GM18870 (cell line): ENCODE measurements around the gene PRKAA2.
"Not testable (repeated sequence)": the region's sequence is repeated elsewhere in the genome, so short reads cannot be mapped to it uniquely, and the experiment has no call there.

ENCODE experiments used
- ATAC-seq: cut with Tn5 transposase; IDR thresholded peaks from one replicate; pipeline ENCODE4 v1.9.1; 2021; ENCODE audit warnings: moderate library complexity; ENCODE audit not compliant: unreplicated experiment

The PRKAA2 gene

DNA sequence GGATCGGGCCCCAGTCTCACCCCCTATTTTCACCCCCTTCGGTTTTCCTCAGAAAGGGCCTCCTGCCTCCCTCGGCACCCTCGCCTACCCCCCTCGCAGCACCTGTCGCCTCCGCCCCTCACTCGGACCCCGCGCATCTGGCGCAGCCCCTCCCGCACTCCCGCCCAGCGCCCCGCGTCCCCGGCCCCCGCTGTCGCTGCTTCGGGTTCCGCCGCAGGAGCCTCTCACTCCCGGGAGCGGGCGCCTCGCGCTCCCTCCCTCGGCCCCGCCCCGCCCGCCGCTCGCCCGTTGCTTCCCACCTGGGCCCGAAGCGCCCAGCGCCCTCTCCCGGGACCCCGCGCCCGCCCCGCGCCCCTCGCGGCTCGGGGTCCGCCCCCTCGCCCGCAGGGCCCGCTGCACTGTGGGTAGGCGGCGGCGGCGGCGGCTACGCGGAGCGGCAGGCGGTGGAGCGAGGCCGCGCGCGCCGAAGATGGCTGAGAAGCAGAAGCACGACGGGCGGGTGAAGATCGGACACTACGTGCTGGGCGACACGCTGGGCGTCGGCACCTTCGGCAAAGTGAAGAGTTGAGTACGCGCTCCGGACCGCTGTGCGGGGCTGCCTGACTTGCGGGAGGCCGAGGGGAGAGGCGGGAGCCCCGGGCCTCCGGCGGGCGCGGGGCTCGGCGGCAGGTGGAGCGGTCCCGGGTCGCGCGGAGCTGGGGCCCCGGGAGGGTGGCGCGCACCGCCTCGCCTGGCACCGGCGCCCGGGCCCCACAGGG is at the start of gene PRKAA2:
PRKAA2 (plus strand) TSS at position 396 of the 758 bp plus-strand sequence; CDS start at position 470, 74 bp downstream.
- no peak for ATAC-seq

DNA sequence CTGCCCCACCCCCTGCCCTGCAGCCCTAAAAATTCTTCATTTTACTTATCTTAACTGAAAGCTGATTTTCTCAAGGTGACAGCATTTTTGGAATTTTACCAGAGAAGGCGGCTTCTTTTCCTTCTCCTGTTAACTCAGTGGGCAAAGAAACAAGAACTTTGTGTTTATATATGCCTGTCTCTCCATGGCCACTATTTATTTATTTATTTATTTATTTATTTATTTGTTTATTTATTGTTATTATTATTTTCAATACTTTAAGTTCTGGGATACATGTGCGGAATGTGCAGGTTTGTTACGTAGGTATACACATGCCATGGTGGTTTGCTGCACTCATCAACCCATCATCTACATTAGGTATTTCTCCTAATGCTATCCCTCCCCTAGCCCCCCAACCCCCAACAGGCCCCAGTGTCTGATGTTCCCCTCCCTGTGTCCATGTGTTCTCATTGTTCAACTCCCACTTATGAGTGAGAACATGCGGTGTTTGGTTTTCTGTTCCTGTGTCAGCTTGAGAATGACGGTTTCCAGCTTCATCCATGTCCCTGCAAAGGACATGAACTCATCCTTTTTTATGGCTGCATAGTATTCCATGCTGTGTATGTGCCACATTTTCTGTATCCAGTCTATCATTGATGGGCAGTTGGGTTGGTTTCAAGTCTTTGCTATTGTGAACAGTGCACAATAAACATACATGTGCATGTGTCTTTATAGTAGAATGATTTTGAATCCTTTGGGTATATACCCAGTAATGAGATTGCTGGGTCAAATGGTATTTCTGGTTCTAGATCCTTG is 49.5 kb upstream of the PRKAA2 start:
- not testable (repeated sequence) for ATAC-seq

DNA sequence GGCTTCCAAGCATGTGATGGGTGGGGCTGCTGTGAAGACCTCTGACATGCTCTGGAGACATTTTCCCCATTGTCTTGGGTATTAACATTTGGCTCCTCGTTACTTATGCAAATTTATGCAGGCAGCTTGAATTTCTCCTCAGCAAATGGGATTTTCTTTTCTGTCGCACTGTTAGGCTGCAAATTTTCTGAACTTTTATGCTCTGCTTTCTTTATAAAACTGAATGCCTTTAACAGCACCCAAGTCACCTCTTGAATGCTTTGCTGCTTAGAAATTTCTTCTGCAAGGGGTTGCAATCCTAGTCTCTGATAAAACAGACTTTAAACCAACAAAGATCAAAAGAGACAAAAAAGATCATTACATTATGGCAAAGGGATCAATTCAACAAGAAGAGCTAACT is 35.0 kb upstream of the PRKAA2 start:
- ATAC-seq, result not testable (repeated sequence)

DNA sequence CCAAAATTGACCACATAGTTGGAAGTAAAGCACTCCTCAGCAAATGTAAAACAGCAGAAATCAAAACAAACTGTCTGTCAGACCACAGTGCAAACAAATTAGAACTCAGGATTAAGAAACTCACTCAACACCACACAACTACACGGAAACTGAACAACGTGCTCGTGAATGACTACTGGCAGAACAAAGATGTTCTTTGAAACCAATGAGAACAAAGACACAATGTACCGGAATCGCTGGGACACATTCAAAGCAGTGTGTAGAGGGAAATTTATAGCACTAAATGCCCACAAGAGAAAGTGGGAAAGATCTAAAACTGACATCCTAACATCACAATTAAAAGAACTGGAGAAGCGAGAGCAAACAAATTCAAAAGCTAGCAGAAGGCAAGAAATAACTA is 34.3 kb upstream of the PRKAA2 start:
- not testable (repeated sequence) for ATAC-seq

DNA sequence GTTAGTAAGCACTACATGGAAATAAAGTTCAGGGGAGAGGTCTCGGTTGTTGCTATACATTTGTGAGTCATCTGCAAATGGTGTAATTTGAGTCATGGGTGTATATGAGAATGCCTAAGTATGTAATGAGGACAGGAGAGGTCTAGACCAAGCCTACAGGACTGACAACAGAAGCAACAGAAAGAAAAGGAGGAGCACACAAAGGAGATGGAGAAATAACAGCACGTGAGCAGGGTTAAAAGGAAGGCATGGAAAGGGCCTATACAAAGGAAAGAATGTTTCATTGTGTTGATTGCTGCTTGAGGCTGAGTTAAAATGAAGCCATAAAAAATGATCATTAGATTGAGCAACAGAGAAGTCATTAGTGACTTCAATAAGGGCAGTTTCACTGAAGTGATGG is 28.0 kb upstream of the PRKAA2 start:
- ATAC-seq, result no peak

DNA sequence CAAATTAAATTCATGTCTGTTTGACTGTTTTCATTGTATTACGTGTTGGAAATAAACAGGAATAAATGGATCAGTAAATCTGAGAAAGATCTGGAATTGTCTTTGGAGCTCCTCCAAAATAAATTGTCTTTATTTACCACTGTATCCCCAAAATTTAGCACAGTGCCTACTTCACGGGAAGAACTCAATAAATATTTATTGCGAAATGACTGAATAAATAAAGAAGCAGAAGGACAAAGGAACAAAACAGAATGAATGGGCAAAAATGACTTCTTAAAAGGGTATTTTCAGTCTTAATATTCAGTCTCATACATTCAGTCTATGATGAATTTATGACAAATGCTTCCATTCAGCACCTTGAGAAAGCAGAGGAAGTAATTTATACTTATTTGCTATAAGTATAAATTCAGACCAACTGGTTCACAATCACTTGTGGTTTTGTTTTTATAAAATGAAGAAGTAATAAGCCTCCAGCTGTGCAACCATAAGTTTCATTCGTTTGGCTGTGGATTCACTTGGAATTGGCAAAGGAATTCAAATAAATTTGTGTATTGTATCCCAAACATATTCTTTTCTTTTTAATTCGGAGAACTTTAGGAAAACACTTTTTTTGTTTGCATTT is 19.2 kb upstream of the PRKAA2 start:
- ATAC-seq, result no peak

DNA sequence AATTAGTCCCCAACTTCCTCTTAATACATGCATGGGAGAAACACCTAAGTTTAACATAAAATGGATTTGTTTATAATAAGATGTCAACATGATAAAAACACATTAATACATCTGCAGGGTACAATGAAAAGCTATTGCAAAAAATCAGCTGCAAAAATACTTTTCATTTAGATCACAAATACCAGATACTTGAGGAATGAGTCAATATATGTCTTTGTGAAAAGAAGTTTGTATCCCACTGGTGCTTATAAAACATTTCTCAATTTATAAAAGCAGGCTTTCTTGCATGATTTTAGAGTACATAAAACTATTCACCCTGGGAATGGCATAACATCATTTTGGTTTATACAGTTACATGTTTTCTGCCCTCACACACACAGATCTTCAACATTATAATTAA is 18.6 kb upstream of the PRKAA2 start:
- no peak for ATAC-seq

DNA sequence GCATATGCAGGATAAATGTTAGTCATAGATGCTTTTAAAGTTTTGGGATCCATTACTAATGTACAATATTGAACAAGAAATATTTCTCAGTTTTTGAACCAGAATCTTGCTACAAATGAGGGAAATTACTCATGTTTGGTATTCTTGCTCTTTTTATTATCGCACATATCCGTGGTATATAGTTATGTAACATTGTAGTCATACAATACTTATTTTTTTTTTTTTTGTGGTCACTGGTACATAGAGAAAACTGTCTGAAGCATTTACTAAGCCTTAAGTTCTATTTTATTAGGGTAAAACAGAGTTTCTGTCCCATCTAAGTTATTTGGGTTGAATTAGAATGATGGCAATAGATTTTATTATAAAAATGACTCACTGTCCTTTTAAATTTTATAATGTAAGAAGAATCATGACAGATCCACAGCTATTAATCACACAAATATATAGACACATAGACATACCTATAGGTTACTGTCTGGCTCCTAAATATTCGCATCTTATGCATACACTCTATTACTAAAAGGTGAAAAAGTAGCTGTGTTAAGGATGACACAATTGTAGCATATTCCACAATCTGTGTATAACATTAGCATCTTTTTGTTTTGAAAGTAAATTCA is 18.0 kb upstream of the PRKAA2 start:
- no peak for ATAC-seq

DNA sequence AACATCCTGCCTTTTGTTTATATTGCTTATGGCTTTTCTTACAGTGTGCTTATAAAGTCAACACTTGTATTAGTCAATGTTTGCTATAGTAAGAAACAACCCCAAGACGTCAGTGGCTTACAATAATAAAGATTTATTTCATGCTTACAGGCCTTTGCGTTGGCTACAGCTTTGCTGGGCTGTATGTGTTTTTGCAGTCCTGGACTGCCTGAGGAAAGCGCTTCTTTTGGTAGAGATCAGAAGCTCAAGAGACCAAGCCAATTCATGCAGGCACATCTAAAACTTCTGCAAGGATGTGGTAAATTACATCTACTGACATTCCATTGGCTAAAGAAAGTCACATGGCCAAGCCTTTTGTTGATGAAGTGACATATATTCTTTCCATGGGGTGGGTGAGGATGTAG is 17.5 kb upstream of the PRKAA2 start:
- ATAC-seq, result no peak

DNA sequence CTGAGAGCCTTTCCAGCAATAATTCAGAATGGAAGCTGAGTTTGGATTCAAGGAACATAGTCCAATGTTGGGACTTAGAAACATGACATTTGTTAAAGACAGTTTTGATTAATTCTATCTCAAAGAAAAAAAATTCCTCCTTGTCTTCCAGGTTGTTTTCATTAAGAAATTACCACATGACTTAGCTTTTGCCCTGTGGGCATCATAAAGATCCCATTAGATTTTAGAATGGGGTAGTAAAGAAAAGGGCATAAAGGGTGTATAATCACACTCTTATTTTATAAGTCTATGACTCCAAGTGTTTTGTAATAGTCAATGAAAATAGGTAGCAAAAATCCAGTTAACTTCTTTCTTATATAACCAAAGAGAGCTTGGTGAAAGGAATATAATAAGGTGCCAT is 14.3 kb upstream of the PRKAA2 start:
- no peak for ATAC-seq

DNA sequence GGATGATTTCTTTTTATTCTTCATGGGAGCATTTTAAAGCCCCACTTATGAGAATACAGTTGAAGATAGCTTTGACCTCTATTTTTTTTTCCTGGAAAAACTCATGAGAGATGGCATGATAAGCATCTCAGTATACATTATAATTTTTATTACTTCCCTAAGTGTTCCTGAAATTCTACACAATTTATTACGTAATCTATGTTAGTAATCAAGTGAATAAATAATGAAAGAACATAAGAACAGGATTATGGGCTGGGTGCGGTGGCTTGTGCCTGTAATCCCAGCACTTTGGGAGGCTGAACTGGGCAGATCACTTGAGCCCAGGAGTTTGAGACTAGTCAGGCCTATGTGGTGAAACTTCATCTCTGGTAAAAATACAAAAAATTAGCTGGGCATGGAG is 13.2 kb upstream of the PRKAA2 start:
- ATAC-seq, result no peak

DNA sequence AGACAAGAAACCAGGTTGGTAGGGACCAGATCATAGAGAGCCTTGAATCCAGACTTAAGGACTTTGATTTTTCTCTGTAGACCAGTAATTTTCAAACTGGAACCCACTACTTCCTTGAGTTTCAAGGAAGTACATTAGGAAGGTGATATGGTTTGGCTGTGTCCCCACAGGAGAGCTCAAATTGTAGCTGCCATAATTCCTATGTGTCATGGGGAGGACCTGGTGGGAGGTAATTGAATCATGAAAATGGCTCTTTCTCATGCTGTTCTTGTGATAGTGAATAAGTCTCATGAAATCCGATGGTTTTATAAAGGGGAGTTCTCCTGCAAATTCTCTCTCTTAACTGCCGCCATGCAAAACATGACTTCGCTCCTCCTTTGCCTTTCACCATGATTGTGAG is 10.1 kb upstream of the PRKAA2 start:
- no peak for ATAC-seq

DNA sequence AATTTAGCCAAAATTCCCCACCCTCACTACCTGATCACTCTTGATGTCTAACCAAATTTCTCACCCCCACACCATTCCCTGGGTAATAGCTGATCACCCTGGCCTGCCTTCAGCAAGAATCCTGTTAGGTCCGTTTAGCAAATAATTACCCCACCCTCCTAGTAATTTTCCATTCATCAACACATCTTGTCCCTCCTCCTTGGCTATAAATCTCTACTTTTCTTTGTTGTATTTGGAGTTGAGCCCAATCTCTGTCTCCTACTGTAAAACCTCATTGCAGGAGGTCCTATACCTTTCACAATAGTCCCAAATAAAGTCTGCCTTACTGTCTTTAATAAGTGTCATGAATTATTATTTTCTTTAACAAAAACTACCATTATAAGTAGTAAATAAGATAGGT is 6.9 kb upstream of the PRKAA2 start:
- no peak for ATAC-seq

DNA sequence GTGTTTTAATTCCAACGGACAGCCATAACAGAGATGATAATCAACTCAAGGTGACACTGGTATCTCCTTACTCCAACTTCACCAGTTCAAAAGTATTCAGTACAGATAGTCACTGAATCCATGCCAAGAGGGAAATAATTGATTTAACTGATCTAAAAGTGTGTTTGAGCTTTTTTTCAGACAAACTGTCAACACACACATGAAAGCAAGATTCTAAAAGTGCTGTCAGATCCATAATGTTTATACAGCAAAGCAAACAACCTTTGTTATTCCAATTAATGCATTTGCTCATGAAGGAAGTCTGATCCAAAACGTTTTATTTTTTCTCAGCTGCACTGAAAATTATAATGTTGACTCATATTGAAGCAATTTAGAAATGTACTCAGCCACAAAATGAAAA is 5.9 kb upstream of the PRKAA2 start:
- no peak for ATAC-seq

DNA sequence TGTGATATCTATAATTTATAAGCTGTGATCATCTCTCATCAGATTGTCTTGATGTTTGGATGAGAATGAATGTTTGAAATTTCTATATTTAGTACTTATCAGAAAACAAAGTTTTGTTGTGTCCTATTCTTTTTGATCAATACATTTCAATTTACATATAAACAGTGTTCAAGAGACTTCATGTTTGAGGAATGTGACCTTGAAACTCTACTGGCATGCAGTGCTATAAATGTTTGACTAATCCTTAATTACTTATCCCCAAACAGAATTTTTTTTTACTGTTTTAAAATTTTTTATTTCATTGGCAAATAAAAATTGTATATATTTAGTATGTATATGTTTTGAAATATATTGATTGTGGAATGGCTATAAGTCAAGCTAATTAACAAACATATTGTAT is 1.5 kb upstream of the PRKAA2 start:
- ATAC-seq, result no peak

DNA sequence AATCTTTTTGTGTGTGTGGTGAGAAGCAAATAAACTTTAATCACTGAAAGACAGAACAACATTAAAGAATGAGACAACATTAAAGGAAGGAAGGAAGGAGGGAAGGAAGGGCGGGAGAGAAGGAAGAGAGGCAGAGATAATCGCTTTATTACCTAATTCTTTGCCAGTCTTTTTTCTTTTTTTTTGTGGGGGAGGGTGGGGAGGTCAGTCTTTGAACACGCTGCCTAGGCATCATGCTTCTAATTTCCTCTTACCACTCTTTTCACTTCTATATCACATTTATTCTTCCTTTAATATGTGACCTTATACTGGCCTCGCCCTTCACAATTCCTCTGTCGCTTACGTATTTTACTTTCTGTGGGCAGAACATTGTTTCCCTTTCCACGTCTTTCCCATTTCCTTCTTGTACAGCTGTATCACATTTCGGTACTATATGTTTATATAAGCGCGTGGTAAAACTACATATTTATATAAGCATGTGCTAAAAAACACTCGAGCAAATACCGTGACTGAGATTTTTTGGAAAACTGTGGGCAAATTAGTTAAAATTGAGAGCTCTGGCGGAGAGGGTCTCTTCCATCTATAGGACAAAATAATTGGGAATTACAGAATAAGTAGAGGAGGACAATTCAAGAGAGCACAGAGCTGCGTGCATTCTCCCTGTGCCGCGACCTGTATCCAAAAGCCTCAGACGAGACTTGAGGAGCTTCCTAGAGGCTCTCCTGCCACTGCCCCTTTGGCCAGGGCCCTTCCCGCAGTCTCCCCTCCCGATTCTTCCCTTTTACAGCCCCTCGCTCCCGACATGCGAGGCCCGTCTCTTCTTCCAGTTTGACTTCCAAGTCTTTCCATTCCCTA is 823 bp upstream of the PRKAA2 start:
- ATAC-seq, result no peak

DNA sequence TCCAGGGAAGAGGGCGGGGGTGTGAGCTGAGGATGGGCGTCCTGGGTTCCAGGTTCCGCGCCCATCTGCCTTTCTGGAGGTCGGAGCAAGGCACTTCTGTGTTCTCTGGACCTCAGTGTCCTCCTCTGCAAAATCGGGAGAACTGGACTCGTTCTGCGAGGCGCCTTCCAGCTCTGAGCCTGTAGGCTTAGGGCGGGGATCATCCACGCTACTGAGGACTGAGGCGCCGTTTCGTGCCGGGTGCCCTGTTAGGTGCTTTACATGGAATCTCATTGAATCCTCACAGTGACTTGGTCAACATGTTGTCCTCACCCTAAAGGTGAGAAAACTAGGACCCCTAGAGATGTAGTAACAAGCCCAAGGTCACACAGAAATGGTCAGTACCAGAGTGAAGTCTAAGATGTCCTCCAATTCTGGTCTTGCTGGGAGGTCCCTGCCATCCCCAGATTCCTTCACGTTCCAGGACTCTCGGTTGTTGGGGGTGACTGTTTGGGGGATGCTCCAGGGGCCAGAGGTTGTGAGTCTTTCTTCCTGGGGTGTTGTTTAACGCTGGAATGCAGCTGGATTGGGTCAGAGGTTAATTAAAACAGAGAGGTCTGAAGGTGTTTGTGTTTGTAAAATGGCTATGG is 677 bp downstream of the PRKAA2 start:
- no peak for ATAC-seq

DNA sequence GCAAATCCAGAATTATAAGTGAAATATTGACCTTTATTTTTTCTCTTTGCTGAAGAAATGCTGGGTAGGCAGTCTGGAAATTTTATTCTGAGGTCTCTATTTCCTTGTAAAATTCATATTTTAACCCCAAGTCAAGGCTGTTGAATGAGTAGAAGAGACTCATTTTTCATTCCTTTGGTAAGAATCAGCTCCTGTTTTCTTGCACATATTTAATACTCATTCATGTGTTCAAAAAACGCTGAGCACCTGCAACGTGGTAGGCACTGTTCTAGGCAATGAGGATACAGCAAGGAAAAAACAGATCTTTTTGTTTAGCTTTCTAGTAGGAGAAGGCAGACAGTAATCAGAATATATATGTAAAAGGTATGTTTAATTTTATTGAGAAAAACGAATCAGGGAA is 1.5 kb downstream of the PRKAA2 start:
- ATAC-seq, result no peak

DNA sequence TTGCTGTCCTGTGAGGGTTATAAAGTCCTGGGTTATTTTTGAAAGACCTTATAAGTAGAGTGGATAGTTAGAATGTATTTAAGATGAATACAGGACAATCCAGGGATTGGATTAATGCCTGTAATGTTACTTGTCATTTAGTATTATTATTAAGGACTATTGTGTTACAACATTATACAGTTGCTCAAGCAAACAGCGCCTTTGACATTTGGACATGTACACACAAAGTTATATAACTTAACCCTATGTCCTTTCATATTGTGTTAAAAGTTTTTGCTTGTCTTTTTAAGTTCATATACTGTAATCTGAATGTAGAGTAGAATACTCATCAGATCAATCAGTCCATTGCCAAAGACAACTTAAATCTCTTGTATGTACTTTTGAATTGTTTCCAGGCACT is 2.0 kb downstream of the PRKAA2 start:
- no peak for ATAC-seq

DNA sequence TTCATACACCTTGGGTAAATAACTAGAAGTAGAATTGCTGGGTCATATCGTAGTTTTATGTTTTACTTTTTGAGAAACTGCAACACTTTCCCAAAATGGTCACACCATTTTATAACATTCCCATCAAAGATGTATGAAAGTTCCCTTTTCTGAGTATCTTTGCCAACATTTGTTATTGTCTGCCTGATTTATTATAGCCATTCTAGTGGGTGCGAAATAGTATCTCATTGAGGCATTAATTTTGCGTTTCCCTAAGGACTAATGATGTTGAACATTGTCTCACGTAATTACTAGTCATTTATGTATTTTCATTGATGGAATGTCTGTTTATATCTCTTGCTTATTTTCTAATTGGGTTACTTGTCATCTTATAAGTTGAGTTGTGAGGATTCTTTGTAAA is 3.4 kb downstream of the PRKAA2 start:
- no peak for ATAC-seq
